ENCODE measurements around the gene USP14. TPM values are rescaled to one million over a fixed set of nuclear protein-coding genes. Genes with fewer than 3 reads are reported as not detected.

Gene USP14
- total RNA-seq (2021; fragmentation: NEBNext Ultra II Directional; extraction: Animal tissue kit (Norgen Biotek cat#: 25700)) = 87.0 and 91.1 TPM in 2 replicates
- 8.6 and 14.8 TPM in 2 replicates for polyA plus RNA-seq (2011; rRNA removed)
- 15.4 TPM for polyA plus RNA-seq (2011; cell fraction: cytosol; rRNA removed)
- polyA plus RNA-seq (2011; cell fraction: nucleus; rRNA removed) = 6.9 TPM
- polyA plus RNA-seq (2012, experiment 1 of 2) = 34.4 to 62.7 TPM (median 44.5 TPM) in 4 replicates
- polyA plus RNA-seq (2012, experiment 2 of 2) = 5.8 TPM
- 43.4 TPM for polyA plus RNA-seq (2013, experiment 1 of 2)
- 43.9 TPM for polyA plus RNA-seq (2013, experiment 2 of 2)
- 10.9 and 15.7 TPM in 2 replicates for polyA minus RNA-seq (2011; rRNA and poly(A)+ RNA removed)
- polyA minus RNA-seq (2011; cell fraction: cytosol; rRNA and poly(A)+ RNA removed) = 34.3 TPM
- polyA minus RNA-seq (2011; cell fraction: nucleus; rRNA and poly(A)+ RNA removed) = 22.3 TPM
- long read RNA-seq, experiment 1, full-length matches to known transcripts = 33 of 119 reads
- long read RNA-seq, experiment 1, partial matches to known transcripts = 50 of 119 reads
- long read RNA-seq, experiment 1, other reads (novel, unspliced or antisense) = 36 of 119 reads
- long read RNA-seq, experiment 2, full-length matches to known transcripts = 1 of 27 reads
- long read RNA-seq, experiment 2, partial matches to known transcripts = 14 of 27 reads
- long read RNA-seq, experiment 2, other reads (novel, unspliced or antisense) = 12 of 27 reads

GRCh38 chr18:158128-159036 is at the start of gene USP14:
Gene USP14 (plus strand): TSS chr18:158557. CDS start chr18:158699, 142 bp downstream.
- peaks cover 3 to 9% (median 7%) of the 10 kb centered on the region in 4 experiments for H3K27me3 ChIP-seq (replicated peaks in 1 of 4; ENCODE audit: control insufficient read depth in 3 of 4, extremely low read depth in 1 of 4, insufficient read depth in 3 of 4, low read length in 3 of 4)
- no peaks in the 10 kb centered on the region; a peak in 2 of 8 replicates for H3K36me3 ChIP-seq (ENCODE audit: control insufficient read depth in 2 of 4, insufficient read depth in 4 of 4, low read length in 3 of 4)
- peak within 1 kb of the TSS; percentile 85 for H4K91ac ChIP-seq (replicated peaks; ENCODE audit: insufficient read length, low read length)
- WGBS, 2 experiments (ENCODE audit: extremely low coverage in 1 of 2, insufficient coverage in 1 of 2, insufficient read length in 1 of 2, insufficient replicate concordance in 2 of 2, low coverage in 1 of 2, low lambda C conversion rate in 2 of 2, missing lambda C conversion rate in 1 of 2) = 3% methylated on average over 41 of the region's 89 CpGs; no CpG with 5 or more reads in 1 of the 2 experiments
- H3K4me2 ChIP-seq (ENCODE audit: insufficient read depth in 1 of 2, low read depth in 2 of 2, low read length in 2 of 2) = peak within 1 kb of the TSS; percentile 83 to 92
- no peak within 1 kb of the TSS for H3K14ac ChIP-seq (ENCODE audit: insufficient read length)
- H3K23ac ChIP-seq (ENCODE audit: insufficient read length) = no peak within 1 kb of the TSS
- peak within 1 kb of the TSS; percentile 48; the same call in 1 of the 2 replicates for H3K18ac ChIP-seq (ENCODE audit: extremely low read depth, low read length)
- H3K23me2 ChIP-seq (ENCODE audit: low read depth, low read length) = peaks cover 5% of the 10 kb centered on the region
- peak within 1 kb of the TSS; percentile 80 to 98 (median 88) for H3K9ac ChIP-seq (replicated peaks in 1 of 4; ENCODE audit: extremely low read depth in 1 of 4, low read depth in 3 of 4, low read length in 3 of 4)
- no peak within 1 kb of the TSS for H2BK15ac ChIP-seq (ENCODE audit: low read length)
- H3K79me2 ChIP-seq (ENCODE audit: control insufficient read depth in 1 of 2, insufficient read depth in 2 of 2, low read length in 2 of 2) = peaks cover 22 to 46% of the 10 kb centered on the region in 2 experiments
- H3K4me1 ChIP-seq (replicated peaks in 1 of 4; ENCODE audit: control insufficient read depth in 3 of 4, insufficient read depth in 4 of 4, low read length in 3 of 4) = no peaks in the 10 kb centered on the region; a peak in 2 of 7 replicates
- no peak within 1 kb of the TSS for H2AFZ ChIP-seq (ENCODE audit: low read length)
- H2BK120ac ChIP-seq (replicated peaks; ENCODE audit: low read depth, low read length) = no peak within 1 kb of the TSS
- H4K20me1 ChIP-seq (replicated peaks in 1 of 2; ENCODE audit: control insufficient read depth in 1 of 2, insufficient read depth in 2 of 2, low read length in 2 of 2) = peaks cover 2 to 4% of the 10 kb centered on the region in 2 experiments
- H2BK5ac ChIP-seq (ENCODE audit: low read depth, low read length) = peak within 1 kb of the TSS; percentile 88
- ChIA-PET CTCF (ENCODE audit: partially characterized antibody) (interaction anchor here (0.9 kb wide), 1 partner anchor 10 kb away, joined by 4 read pairs; no protein-coding TSS in a partner anchor), POLR2A (ENCODE audit: partially characterized antibody) (interaction anchor here (1.0 to 1.3 kb wide), 3 partner anchors 20 to 185 kb away, joined by 3 read pairs; no protein-coding TSS in a partner anchor)
- H2BK20ac ChIP-seq (ENCODE audit: low read length) = no peak within 1 kb of the TSS
- H3K4ac ChIP-seq (replicated peaks; ENCODE audit: insufficient read length, low read depth, low read length) = no peak within 1 kb of the TSS
- H3K4me3 ChIP-seq (ENCODE audit: extremely low read depth in 1 of 4, insufficient read depth in 2 of 4, low read depth in 3 of 4, low read length in 4 of 4) = peak within 1 kb of the TSS; percentile 84 to 98 (median 92)
- H4K8ac ChIP-seq (ENCODE audit: extremely low read depth, insufficient read depth, low read length) = peak within 1 kb of the TSS; percentile 95; the same call in 1 of the 2 replicates
- no peaks in the 10 kb centered on the region for H3K79me1 ChIP-seq (ENCODE audit: low read depth, low read length)
- DNase-seq (ENCODE audit: low read depth in 1 of 2, low spot score in 2 of 2) (peak; percentile 90 to 95), FAIRE-seq (no peak)
- peak within 1 kb of the TSS; percentile 19 for H4K5ac ChIP-seq (ENCODE audit: insufficient read length, low read depth, low read length)
- no peak within 1 kb of the TSS for H2AK5ac ChIP-seq (ENCODE audit: low read depth, low read length)
- no peaks in the 10 kb centered on the region; a peak in 1 of 4 replicates for H3K9me3 ChIP-seq (ENCODE audit: insufficient read depth in 2 of 2, low read depth in 1 of 2, low read length in 1 of 2)
- H2BK12ac ChIP-seq (ENCODE audit: low read depth, low read length) = no peak within 1 kb of the TSS
- H3K27ac ChIP-seq (ENCODE audit: low read depth, low read length) = peak within 1 kb of the TSS; percentile 81
- peak within 1 kb of the TSS; percentile 36 for H3K56ac ChIP-seq (replicated peaks; ENCODE audit: insufficient read length, low read depth, low read length)
- TF ChIP-seq CTCF (IDR thresholded peaks at IDR 0.05; ENCODE audit: control extremely low read depth in 1 of 3, insufficient read depth in 1 of 3, low read depth in 1 of 3, low read length in 3 of 3) = peak in 1 of 3 experiments; percentile 45; a peak in 2 of 4 replicates
- no peak for TF ChIP-seq SP4 (IDR thresholded peaks at IDR 0.05; ENCODE audit: low read length)
- TF ChIP-seq SP2 (IDR thresholded peaks at IDR 0.05; ENCODE audit: low read length) = no peak
- peak; percentile 91 for TF ChIP-seq TAF7 (optimal IDR thresholded peaks at IDR 0.05; ENCODE audit: borderline replicate concordance, low read depth, low read length)
- no peak for TF ChIP-seq RXRA (IDR thresholded peaks at IDR 0.05; ENCODE audit: insufficient read depth, low read depth, low read length)
